Endometrial microvascular endothelial cells (primary cell): ENCODE data around the gene MAGEA8. TPM values are rescaled to one million over a fixed set of nuclear protein-coding genes. Genes with fewer than 3 reads are reported as not detected.
"Not testable (repeated sequence)": the region's sequence is repeated elsewhere in the genome, so short reads cannot be mapped to it uniquely, and the experiment has no call there.

Source experiments
- in situ Hi-C: cut with HindIII; loops from 2 replicates; pipeline ENCODE4 v1.10.0; 2017; ENCODE audit warnings: low sequenced_read_pairs, low pct_unique_long_range_greater_than_20kb; ENCODE audit errors: inconsistent ontology term
- total RNA-seq: library from RNA; depleted of rRNA; stranded (reverse); fragments of >200 nt; gene quantifications from one replicate; pipeline ENCODE4 v1.2.3, GENCODE V29; 2015; ENCODE audit errors: inconsistent ontology term

Gene MAGEA8
- total RNA-seq, 1 donor from 2014 or later, result not detected

GRCh38 chrX:149890828-149891227, 9.8 kb downstream of the MAGEA8 start:
- in situ Hi-C loops, result not testable (repeated sequence)

DNA sequence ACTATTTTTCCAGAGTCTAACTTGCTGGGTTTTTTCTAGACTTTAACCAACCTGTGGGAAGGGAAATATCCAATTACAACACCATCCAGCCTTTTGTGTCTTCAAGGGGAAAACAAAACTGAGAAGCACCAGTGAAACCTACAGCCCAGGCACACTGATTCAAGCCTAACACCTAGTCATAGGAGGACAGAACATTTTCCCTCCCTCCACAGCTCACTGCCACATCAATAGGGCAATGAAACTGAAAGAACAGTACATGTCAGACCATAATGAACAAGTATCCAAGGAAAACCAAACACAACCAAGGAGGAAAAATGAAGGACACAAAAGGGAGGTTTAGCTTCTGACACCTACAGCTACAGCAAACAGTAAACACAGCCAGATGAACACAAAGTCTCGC, 17.6 kb downstream of the MAGEA8 start:
- in situ Hi-C loops, result no loop called here

- in situ Hi-C loops, result no loop called here
Observed at GRCh38 chrX:149903889-149904748, 23.1 kb downstream of the MAGEA8 start.

- in situ Hi-C loops, result no loop called here
Observed at GRCh38 chrX:149908308-149908707, 27.3 kb downstream of the MAGEA8 start.

- in situ Hi-C loops, result no loop called here
Observed at GRCh38 chrX:149908727-149909126, 27.7 kb downstream of the MAGEA8 start.

DNA sequence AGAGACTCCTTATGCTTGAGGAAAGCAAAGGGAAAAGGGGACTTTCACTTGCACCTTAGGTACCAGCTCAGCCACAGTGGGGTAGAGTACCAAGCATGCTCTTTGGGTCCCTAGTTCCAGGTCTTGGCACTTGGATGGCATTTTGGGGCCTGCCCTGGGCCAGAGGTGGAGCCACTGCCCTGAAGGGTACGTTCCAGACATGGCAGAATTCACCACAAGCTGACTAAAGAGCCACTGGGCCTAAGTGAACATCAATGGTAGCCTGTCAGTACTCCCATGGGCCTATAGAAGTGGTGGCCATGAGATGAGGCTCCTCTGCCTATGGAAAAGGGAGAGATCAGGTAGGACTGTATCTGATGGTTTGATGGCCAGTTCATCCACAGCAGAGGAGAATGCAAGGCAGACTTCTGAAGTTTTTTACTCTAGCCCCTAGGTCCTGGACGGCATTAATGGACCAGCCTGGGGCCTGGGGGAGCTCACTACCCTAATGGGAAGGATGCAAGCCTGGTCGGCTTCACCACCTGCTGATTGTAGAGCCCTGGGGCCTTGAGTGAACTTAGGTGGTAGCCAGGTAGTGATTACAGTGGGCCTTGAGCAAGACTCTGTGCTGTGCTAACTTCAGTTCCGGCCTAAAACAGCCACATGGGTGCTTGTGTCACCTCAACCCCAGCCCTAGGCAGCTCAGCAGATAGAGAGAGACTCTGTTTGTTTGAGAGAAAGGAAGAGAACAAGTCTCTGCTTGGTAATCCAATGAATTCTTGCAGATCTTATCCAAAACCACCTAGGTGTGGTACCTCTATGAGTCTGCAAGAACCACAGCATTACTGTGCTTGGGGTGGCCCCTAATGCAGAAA, 28.6 kb downstream of the MAGEA8 start:
- in situ Hi-C loops, result no loop called here

GRCh38 chrX:149910178-149910695, 29.3 kb downstream of the MAGEA8 start:
- in situ Hi-C loops, result no loop called here

DNA sequence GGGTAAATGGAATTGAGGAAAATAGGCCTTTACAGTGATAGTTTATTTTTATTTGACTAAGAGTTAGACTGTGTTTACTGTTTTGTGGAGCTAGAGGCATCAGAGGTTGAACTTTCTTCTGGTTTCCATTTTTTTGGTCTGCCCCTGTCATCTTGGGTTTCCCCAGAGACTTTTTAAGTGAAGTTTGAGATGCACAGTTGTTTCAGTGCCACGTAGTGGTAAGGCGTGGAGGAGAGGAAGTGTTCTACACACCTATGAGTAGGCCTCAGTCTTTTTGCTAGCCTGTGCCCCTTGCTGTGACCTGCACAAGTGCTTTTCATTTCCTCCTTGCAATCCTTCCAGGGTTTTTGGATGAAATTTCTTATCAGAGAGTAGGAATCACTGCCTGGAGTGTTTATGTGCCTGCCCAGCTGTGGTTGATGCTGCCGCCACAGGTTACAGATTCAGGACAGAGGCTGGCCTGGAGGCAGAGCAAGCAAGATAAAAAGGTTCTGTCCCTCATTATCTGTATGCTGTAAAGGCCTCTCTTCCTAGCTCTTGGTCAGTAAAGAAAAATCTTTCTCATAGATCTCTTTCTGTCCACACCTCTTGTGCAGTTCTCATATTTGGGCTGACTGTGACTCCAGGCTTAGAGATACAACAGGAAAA, 35.9 kb downstream of the MAGEA8 start:
- in situ Hi-C loops, result no loop called here

DNA sequence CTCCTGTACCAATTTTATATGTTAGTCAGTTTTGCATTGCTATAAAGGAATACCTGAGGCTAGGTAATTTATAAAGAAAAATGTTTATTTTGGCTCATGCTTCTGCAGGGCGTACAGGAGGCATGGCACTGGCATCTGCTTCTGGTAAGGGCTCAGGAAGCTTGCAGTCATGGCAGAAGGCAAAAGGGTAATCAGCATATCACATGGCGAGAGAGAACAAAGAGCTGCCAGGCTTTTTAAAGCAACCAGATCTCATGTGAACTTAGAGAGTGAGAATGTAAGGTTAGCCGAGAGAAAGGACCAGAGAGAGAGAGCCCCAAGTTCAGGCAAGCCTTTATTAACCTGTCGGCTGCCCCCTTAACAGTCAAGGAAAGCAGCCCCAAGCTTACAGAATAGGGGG, 42.9 kb downstream of the MAGEA8 start:
- in situ Hi-C loops, result not testable (repeated sequence)

GRCh38 chrX:149924434-149924833, 43.5 kb downstream of the MAGEA8 start:
- in situ Hi-C loops, result not testable (repeated sequence)

GRCh38 chrX:149927245-149927963, 46.4 kb downstream of the MAGEA8 start:
- in situ Hi-C loops, result not testable (repeated sequence)

DNA sequence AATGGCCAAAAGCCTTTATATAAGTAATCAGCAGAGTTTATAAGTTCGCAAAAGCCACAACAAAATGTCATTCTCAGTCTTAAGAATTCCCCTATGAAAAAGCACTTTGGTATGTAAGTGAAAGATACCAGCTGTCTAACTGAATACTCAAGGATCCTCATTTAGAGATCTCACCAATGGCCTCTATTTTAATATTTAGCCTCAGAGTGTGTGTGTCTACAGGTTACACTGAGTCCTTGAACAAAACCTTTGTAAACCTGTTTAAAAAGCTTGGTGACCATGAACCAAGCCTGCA, 46.9 kb downstream of the MAGEA8 start:
- in situ Hi-C loops, result not testable (repeated sequence)

DNA sequence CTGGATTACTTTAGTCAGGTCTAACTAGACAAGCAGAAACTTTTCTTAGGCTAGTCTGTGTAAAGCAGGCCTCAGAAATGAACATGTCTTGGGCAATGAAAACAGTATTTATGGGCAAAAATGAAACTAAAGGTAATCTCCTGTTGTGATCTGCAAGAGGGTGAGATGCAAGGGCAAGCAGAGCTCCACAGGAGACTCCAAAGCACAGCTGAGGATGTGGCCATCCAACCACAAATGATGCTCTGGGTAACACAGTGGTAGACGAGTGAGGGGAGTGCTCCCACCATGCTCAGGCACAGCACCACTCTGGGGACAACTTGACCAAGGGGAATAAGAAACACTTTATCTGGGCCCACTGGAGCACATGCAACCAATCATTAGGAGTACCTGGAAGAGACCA, 47.7 kb downstream of the MAGEA8 start:
- in situ Hi-C loops, result not testable (repeated sequence)

GRCh38 chrX:149929400-149929799, 48.4 kb downstream of the MAGEA8 start, which contains the start of gene HSFX4:
HSFX4 (plus strand) TSS chrX:149929573; CDS start chrX:149929645, 72 bp downstream.
- in situ Hi-C loops, result not testable (repeated sequence)

- in situ Hi-C loops, result not testable (repeated sequence)
Observed at GRCh38 chrX:149931355-149931754, 50.4 kb downstream of the MAGEA8 start.

- in situ Hi-C loops, result not testable (repeated sequence)
Observed at GRCh38 chrX:149932150-149932549, 51.2 kb downstream of the MAGEA8 start.

DNA sequence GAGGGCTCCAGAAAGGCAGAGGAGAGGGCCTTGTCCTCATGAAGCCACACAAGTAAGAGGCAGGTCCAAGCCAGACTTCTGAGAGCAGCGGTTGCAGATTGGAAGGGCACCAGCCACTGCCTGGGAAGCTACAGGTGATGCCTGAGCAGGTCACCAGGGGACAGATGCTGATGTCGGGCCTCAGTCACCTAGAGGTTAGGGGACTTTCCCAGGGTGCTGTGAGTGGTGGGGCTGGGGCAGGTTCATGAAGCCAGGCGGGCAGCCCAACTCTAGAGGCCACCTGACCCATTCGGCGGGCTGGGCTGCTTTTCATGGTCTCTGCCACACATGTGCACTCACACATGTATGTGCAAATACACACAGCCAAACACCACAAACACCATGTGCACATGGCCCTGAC, 52.0 kb downstream of the MAGEA8 start:
- in situ Hi-C loops, result not testable (repeated sequence)

- in situ Hi-C loops, result not testable (repeated sequence)
Observed at GRCh38 chrX:149933547-149933946, 52.6 kb downstream of the MAGEA8 start.
